ENCODE data around the gene RFNG. TPM values are rescaled to one million over a fixed set of nuclear protein-coding genes. Genes with fewer than 3 reads are reported as not detected.

Gene RFNG
- polyA plus RNA-seq, 3 donors = 39.4 to 51.2 (median 41.1) TPM

DNA sequence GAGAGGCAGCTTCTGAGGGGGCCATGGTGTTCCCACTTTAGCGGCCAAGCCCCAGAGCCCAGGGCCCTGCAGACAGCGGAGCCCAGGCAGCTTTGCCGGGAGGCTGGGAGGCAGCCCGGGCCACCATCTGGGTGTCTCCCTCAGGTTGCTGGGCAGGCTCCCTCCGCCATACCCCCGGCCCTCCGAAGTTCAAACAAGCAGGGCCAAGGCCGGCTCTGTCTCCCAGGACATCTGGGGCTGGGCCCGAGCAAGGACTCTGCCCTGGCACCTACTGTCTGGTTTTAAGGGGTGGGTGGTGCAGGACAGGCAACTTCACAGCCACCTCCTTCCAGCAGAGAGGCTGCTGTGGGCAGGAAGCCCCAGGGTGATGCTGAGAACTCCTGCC, 11.4 kb upstream of the RFNG start:
- WGBS, 3 donors = 82 to 95% (median 93%) methylated on average over 9 of the region's 9 CpGs
- H3K27ac ChIP-seq (ENCODE audit: low read depth, low read length) = no peak overlapping the region

DNA sequence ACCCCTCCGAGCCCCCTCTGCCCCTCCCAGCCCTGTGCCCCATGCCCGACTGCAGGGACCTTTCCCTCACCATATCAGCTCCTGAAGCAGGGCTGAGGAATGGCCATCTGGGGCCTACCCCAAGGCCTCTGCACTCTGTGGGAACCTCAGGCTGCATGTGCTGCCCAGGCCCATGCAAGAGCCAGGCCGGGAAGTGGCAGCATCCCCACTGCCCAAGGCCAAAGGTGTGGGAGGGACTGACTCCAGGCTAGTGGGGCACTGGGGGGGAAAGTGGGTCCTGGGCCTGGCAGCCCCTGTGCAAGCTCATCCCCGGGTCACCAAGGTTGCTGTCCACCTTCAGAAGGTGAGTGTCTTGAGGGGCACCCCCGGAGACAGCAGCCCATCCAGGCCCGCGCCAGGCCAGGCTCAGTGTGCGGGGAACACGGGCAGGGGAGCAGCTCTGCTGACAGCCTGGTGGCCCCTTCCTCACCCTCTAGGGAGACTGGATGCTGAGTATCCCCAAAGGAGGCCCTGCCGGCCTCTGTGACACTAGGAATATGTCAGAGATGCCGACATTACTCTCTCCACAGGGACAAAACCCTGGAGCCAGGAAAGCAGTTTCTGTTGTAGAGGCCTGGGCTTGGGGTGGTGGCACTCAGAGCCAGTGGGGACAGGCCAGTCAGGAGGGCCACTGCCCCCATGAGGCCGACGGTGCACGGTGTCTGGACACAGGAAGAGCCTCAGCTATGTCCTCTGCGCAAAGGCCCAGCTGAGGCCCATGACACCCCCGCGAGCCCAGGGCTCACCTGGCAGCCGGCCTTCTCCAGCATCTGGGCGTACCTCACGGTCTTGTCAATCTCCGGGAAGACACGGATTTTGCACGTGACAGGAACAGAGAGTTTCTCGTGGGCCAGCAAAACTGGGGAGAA, 10.7 kb upstream of the RFNG start:
- no peak overlapping the region for H3K27ac ChIP-seq (ENCODE audit: low read depth, low read length)
- WGBS, 3 donors = 82 to 84% (median 84%) methylated on average over 24 of the region's 24 CpGs

DNA sequence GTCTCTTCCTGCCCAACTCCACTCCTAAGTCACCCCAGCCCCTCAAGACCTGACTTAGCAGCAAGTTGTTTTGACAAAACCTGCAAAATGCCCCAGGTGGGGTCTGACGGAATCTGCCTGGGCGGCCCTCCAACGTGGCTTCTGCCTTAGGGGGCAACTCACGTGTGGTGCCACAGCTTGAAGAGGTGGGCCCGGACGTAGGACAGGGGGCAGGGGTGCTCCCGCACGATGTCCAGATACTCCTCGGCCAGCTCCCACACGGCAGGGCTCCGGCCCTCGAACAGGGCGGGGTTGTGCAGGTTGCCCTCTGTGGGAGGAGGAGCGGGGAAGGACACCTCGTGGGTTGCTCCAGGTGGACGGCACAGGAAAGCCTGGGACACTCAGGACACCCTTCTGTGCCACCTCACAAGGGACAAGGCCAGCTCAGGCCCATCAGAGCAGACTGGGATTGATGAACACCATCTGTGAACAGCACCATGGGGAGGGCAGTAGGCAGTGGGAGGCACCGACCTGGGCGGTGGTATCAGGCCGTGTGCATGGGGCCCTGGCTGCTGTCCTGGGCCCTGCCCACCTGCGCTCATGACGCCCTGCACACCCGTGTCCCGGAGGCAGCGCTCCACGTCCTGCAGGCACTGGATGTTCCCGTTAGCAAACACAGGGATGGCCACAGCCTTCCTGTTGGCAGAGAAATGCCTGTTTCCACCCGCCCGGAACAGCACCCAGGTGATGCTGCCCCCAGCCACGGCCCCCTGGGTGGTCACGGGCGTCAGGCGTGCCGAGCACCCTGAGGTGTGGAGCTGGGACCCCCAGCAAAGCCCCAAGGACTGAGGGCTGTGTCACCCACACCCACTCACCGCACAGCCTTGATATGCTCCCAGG, 9.7 kb upstream of the RFNG start:
- WGBS, 3 donors = 88 to 93% (median 89%) methylated on average over 34 of the region's 34 CpGs

DNA sequence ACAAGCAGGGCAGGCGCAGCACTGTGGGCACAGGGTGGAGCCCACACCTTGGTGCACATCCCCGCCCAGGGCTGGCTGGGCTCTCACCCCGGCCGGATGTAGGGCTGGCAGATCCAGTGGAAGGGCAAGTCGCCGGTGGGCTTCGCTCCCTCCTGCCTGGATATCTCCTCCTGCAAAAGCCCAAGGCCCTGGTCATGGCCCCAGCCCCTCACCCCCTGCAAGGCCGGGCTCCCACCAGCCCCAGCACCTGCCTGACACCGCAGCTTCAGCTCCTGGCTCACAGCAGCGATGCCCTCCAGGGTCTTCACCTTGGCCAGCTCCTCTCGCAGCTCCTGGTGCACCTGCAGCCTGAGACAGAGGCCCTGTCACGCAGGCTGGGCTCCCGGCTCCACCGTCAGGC, 9.0 kb upstream of the RFNG start:
- no peak overlapping the region for H3K27ac ChIP-seq (ENCODE audit: low read depth, low read length)
- 87 to 90% (median 89%) methylated on average over 14 of the region's 14 CpGs for WGBS, 3 donors

More for the DNA sequence above, 9.7 kb upstream of the RFNG start:
- H3K27ac ChIP-seq (ENCODE audit: low read depth, low read length) = no peak overlapping the region

DNA sequence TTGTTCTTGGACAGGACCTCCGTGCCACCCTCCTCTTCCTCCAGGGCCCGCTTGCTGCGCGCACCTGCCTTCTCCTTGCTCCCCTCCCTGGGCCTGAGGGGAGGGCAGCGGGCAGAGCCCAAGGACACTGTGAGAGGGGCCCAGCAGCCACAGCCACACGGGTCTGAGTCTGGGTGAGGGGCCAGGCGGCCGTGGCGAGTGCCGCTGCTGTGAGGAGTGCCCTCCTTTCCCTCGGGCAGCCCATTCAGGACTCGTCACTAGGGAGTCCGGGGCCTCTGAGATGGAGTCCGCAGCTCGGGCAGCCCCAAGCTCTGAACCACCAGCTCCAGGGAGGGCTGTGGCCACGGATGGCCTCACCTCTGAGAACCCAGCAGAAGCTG, 8.4 kb upstream of the RFNG start:
- no peak overlapping the region for H3K27ac ChIP-seq (ENCODE audit: low read depth, low read length)
- 82 to 87% (median 86%) methylated on average over 16 of the region's 16 CpGs for WGBS, 3 donors

DNA sequence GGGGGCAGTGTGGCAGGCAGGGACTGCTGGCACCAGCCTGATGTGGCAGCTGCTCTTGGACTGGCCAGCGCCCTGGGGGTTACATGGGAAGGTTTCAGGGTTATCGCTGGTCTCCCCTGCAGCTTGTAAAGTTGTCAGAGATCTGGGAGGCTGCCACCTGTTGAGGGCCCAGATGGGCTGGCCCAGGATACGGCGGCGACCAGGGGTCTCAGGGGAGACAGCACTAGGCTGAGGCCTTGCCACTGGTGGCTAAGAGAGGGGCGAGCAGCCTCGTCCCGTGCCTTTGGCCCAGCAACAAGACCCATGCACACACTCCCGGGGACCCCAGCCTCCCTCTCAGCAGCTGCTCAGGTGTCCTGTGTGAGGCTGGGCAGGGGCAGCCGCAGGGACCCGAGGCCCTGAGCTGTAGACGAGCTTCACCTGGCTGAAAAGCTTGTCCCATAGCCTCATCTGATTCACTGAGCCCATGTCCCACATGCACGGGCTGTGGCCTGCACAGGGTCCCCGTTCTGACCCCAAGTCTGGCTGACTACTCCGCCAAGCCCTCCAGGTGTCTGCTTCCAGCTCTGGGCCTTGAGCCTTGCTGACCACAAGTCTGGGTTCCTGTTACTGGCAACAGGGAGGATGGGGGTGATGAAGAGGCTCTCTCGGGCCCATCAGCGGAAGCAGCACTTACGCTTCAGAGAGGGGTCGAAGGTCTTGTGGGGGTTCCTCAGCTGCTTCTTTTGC, 7.8 kb upstream of the RFNG start:
- no peak overlapping the region for H3K27ac ChIP-seq (ENCODE audit: low read depth, low read length)
- WGBS, 3 donors = 78 to 83% (median 81%) methylated on average over 19 of the region's 19 CpGs

DNA sequence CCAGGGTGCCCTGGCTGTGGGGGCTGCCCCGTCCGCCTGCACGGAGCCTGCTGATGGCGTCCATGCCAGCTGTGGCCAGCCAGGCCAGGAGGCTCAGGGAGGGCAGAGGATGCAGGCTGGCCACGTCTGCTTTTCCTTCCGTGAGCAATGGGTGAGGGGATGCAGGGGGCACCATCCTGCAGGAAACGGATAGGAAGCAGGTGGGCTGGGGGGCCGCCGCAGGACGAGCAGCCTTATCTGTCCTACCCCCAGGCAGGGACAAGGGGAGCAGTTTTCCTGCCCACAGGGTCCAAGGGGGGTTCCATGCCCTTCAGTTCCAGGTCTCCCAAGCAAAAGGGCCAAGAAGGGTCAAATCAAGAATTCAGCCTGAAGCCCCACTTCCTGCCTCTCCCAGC, 7.2 kb upstream of the RFNG start:
- WGBS, 3 donors = 74 to 89% (median 83%) methylated on average over 10 of the region's 10 CpGs
- H3K27ac ChIP-seq (ENCODE audit: low read depth, low read length) = no peak overlapping the region

DNA sequence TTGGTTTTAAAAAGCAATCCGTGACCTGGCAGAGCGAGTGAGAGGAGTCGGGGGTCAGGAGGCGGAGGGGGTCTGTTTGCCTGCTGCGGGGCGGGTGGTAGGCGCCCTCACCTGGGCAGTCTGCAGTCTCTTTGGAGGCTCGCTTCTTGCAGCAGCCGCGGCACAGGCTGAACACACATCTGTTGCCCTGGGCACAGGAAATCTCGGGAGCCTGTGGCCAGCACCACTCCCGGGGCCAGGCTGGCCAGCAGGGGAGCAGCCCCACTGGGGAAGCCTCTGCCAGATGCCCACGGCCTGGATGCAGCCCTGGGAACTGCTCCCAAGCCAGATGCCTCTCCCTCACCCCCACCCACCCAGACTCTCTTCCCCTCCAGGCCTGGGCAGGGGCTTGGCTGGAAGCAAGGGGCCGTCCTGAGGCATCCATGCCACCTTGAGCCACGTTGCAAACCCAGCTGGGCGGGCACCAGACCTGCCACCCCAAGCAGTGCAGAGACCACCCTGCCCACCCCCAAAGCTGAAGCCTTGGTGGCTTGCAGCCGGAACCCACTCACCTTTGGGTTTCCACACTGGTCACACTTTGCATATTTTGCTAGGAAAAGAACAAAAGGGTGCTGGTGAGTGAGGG, 6.7 kb upstream of the RFNG start:
- H3K27ac ChIP-seq (ENCODE audit: low read depth, low read length) = no peak overlapping the region
- WGBS, 3 donors = 78 to 84% (median 79%) methylated on average over 17 of the region's 17 CpGs

DNA sequence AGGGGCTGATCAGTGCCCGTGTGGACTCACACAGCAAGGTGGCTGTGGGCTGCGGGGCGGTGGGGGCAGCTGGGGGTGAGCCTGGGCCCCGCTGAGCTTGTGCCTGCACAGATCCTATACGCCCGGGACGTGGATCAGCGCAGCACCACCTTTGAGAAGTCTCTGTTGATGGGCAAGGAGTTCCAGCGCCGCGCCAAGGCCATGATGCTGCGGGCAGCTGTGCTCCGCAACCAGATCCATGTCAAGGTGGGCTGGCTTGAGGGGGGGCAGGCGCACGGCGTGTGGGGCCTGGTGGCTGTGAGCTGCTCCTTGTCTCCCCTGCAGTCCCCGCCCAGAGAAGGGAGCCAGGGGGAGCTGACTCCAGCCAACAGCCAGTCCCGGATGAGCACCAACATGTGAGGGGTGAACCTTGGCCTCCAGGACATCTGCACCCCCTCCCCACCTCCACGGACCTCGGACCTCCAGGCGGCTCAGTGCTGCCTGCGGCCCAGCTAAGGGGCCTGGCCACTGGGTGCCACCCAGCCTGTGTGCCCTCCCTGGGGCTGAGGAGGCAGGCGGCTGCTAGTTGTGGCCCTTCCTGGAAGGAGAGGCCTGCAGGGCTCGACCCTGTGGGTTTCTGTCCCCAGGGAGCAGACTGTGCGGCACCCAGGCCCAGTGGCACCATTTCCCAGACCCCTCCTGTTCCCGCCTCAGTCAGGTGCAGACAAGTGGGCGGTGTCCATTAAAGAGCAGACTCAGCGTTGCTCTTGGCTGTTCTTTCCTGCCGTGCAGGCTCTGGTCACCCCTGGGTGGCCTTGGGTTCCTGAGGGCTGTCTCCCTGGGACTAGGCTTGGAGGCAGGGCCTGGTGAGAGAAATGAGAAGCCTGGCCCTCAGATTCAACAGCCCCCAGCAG, 5.4 kb upstream of the RFNG start:
- 84 to 88% (median 87%) methylated on average over 24 to 29 of the region's 29 CpGs for WGBS, 3 donors
- H3K27ac ChIP-seq (ENCODE audit: low read depth, low read length) = no peak overlapping the region

DNA sequence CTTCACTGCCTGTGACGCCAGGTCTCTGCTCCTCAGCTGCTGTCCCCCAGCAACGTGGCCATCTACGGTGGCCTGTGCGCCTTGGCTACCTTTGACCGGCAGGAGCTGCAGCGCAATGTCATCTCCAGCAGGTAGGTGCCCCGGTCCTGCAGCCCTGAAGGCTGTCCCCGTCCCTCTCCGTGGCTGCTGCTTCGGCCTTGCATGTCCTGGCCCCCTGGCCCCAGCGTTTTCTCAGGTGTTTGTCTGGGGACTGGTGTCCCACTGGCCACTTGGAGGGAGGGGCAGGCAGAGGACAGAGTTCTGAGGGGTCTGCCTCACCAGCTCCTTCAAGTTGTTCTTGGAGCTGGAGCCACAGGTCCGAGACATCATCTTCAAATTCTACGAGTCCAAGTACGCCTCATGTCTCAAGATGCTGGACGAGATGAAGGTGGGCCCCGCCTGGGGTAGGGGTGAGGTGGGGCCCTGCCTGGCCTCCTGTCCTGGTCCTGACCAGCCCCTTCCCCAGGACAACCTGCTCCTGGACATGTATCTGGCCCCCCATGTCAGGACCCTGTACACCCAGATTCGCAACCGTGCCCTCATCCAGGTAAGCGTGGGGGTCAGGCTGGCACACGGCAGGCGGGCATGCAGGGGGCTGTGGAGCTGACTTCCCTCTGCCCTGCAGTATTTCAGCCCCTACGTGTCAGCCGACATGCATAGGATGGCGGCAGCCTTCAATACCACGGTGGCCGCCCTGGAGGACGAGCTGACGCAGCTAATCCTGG, 4.5 kb upstream of the RFNG start:
- no peak overlapping the region for H3K27ac ChIP-seq (ENCODE audit: low read depth, low read length)
- 88 to 91% (median 91%) methylated on average over 28 of the region's 28 CpGs for WGBS, 3 donors

DNA sequence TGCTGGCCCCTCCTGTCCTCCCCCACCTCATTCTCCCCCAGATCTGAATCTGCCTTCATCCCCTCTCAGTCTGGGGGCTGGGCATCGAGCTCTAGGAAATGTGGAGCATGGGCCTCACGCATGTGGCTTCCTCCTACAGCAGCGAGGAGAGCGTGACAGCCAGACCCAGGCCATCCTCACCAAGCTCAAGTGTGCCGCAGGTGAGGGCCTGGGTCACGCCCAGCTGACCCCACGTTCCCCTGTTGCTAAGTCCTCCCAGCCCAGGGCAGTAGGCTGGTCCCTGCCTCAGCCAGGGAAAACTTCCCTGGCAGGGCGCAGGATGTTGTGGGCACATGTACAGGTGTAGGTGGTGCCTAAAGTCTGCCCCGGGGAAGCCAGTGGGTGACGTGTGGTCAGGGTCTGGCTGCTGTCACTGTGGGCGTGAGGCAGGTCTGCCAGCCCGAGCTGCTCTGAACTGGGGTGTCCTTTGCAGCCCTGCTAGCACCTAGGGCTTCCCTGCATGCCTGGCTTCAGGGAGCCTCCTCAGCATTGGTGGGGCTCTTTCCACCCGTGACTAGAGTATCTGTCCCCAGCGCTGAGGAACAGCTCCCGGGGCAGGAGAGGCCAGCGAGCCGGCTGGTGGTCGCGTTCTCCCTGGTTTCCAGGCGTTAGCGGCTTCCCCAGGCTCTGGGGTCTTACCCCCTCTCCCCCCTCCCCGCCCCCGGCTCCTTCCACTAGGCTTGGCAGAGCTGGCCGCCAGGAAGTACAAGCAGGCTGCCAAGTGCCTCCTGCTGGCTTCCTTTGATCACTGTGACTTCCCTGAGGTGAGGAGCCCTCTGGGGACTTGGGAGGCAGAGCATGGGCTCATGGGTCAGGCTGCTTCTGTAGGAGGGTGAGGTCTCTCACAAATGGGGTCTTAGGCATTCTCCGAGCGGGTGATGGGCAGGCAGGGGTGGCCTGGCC, 3.7 kb upstream of the RFNG start:
- WGBS, 3 donors = 80 to 88% (median 83%) methylated on average over 23 to 26 of the region's 26 CpGs
- H3K27ac ChIP-seq (ENCODE audit: low read depth, low read length) = no peak overlapping the region

DNA sequence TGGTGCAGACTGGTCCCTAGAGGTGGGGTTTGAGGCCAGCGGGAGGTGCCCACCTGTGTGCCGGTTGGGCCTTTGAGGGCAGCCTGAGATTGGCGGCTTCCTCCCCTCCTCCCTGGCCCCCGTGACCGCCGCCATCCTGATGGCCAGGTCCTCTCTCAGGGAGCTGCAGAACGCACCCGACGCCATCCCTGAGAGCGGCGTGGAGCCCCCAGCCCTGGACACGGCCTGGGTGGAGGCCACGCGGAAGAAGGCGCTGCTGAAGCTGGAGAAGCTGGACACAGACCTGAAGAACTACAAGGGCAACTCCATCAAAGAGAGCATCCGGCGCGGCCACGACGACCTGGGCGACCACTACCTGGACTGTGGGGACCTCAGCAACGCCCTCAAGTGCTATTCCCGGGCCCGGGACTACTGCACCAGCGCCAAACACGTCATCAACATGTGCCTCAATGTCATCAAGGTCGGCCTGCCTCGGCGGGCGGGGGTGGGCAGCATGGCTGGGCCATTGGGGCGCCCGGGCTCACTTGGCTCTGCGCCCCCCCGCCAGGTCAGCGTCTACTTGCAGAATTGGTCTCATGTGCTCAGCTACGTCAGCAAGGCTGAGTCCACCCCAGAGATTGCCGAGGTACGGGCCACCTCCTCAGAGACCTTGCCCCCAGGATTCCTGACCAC, 2.9 kb upstream of the RFNG start:
- WGBS, 3 donors = 90 to 91% (median 91%) methylated on average over 35 to 38 of the region's 38 CpGs
- H3K27ac ChIP-seq (ENCODE audit: low read depth, low read length) = no peak overlapping the region

DNA sequence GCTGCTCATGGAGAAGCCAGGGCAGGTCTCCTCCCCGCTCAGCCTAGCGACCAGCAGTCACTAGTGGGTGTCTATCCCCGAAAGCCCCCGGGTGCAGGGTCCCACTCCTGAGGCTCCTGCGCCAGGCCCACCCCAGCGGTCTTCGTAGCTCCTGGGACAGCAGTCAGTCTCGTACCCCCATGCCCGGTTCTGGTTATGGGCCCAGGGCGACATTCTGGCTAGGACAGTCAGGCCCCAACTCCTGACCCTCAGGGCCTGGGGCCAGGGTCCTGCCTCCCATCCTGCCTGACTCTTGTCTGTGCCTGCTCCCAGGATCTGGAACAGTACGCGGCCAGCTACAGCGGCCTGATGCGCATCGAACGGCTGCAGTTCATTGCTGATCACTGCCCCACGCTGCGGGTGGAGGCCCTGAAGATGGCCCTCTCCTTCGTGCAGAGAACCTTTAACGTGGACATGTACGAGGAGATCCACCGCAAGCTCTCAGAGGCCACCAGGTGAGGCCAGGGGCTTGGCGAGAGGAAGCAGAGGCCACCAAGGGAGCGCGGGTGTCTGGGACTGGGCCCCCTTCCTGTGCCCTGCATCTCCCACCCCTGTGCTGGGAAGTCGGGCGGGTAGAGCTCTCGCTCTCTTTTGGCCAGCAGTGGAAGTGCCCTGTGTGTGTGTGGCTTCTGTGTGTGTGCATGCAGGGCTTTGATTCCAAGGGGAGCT, 2.1 kb upstream of the RFNG start:
- 92 to 94% (median 93%) methylated on average over 28 of the region's 28 CpGs for WGBS, 3 donors
- H3K27ac ChIP-seq (ENCODE audit: low read depth, low read length) = no peak overlapping the region

DNA sequence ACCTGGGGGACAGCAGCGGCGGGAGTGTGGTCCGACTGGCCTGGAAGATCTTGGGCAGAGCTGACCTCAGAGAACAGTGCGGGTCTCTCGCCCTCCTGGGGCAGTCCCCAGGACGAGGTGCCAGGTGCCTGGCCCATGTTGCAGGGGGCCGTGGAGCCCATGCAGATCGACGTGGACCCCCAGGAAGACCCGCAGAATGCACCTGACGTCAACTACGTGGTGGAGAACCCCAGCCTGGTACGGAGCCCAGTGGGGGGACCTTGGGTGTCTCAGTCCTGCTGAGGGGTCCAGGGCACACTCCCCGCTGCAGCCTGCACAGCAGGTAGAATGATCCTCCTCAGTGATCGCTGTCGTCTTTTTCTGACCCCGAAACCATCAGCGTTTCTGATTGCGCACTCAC, 1.5 kb upstream of the RFNG start:
- WGBS, 3 donors = 83 to 91% (median 90%) methylated on average over 19 of the region's 19 CpGs
- no peak overlapping the region for H3K27ac ChIP-seq (ENCODE audit: low read depth, low read length)

DNA sequence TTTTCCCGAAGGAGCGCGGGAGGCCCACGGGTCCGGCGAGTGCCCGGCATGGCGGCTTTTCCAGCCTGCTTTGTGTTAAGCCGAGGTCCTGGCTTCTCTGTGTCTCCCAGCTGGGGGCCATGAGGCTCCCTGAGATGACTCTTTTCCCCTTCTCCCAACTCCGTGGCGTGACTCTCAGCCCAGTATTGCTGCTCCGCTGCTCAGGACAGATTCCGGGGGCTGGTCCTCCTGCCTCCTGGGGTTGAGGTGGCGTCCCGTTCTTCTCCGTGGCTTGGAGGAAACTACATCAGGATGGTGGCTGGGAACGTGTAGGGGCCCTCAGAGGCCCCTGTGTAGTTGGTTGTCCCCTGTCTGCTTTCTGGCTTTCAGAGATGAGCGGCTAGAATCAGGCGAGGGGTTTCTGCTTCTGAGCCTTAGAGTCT, 1.0 kb upstream of the RFNG start:
- no peak overlapping the region for H3K27ac ChIP-seq (ENCODE audit: low read depth, low read length)

More for the DNA sequence above, 1.0 kb upstream of the RFNG start:
- 14 to 30% (median 28%) methylated on average over 19 of the region's 19 CpGs for WGBS, 3 donors

Data from adipose tissue (tissue), 3 donors.